ENCODE results near the gene RTN4R.

- TF ChIP-seq REST (IDR thresholded peaks at IDR 0.05; ENCODE audit: insufficient read depth in 1 of 2, low read depth in 2 of 2, low read length in 2 of 2) (no peak), POLR2AphosphoS5 (IDR thresholded peaks at IDR 0.05; ENCODE audit: low read depth, low read length) (no peak), TAF1 (IDR thresholded peaks at IDR 0.05; ENCODE audit: borderline replicate concordance, insufficient read depth, low read length) (no peak)
These were observed 7.7 kb upstream of the RTN4R start for GRCh38 chr22:20275836-20276235.

Measured in PFSK-1 (cell line).